ENCODE data around the gene C5orf58.

DNA sequence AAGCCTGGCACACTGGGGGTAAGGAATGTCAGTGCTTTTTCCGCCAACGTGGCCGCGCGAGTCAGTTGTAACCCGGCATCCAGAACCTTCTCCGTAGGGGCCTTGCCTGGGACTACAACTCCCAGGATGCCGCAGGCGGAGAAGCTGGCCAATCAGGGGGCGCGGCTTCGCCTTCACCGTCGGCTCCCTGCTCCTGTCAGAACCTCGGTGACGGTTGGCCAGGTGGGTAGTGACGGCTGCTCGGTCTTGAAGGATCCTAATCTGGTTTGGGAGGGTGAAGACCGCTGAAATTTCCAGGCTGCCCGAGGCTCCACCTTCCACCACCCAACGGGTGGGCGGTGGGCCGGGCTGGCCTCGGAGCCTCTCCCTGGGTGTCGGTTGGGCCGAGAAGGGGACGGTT, at the start of gene C5orf58:
- no peak for TF ChIP-seq ZNF629 (tag by site-specific recombination; IDR thresholded peaks at IDR 0.05)
- TF ChIP-seq, protein P1, sequence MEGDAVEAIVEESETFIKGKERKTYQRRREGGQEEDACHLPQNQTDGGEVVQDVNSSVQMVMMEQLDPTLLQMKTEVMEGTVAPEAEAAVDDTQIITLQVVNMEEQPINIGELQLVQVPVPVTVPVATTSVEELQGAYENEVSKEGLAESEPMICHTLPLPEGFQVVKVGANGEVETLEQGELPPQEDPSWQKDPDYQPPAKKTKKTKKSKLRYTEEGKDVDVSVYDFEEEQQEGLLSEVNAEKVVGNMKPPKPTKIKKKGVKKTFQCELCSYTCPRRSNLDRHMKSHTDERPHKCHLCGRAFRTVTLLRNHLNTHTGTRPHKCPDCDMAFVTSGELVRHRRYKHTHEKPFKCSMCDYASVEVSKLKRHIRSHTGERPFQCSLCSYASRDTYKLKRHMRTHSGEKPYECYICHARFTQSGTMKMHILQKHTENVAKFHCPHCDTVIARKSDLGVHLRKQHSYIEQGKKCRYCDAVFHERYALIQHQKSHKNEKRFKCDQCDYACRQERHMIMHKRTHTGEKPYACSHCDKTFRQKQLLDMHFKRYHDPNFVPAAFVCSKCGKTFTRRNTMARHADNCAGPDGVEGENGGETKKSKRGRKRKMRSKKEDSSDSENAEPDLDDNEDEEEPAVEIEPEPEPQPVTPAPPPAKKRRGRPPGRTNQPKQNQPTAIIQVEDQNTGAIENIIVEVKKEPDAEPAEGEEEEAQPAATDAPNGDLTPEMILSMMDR (tag by site-specific recombination; IDR thresholded peaks at IDR 0.05) = no peak
- TF ChIP-seq ZNF521 (tag by site-specific recombination; IDR thresholded peaks at IDR 0.05) = no peak
- TF ChIP-seq, protein P2, sequence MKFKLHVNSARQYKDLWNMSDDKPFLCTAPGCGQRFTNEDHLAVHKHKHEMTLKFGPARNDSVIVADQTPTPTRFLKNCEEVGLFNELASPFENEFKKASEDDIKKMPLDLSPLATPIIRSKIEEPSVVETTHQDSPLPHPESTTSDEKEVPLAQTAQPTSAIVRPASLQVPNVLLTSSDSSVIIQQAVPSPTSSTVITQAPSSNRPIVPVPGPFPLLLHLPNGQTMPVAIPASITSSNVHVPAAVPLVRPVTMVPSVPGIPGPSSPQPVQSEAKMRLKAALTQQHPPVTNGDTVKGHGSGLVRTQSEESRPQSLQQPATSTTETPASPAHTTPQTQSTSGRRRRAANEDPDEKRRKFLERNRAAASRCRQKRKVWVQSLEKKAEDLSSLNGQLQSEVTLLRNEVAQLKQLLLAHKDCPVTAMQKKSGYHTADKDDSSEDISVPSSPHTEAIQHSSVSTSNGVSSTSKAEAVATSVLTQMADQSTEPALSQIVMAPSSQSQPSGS (tag by site-specific recombination; IDR thresholded peaks at IDR 0.05; ENCODE audit: low read depth) = no peak
- TF ChIP-seq, protein P3, sequence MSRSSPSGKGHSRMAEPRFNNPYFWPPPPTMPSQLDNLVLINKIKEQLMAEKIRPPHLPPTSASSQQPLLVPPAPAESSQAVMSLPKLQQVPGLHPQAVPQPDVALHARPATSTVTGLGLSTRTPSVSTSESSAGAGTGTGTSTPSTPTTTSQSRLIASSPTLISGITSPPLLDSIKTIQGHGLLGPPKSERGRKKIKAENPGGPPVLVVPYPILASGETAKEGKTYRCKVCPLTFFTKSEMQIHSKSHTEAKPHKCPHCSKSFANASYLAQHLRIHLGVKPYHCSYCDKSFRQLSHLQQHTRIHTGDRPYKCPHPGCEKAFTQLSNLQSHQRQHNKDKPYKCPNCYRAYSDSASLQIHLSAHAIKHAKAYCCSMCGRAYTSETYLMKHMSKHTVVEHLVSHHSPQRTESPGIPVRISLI (tag by site-specific recombination; IDR thresholded peaks at IDR 0.05) = no peak
- TF ChIP-seq MEIS1 (CRISPR knock-in tag; IDR thresholded peaks at IDR 0.05; ENCODE audit: borderline replicate concordance) = no peak
- no peak for TF ChIP-seq ZNF48 (tag by site-specific recombination; IDR thresholded peaks at IDR 0.05)
- no peak for TF ChIP-seq ZNF658 (tag by site-specific recombination; IDR thresholded peaks at IDR 0.05)
- no peak for TF ChIP-seq ZNF274 (IDR thresholded peaks at IDR 0.05; ENCODE audit: low read length)
- TF ChIP-seq ZNF274 (tag by site-specific recombination; IDR thresholded peaks at IDR 0.05; ENCODE audit: borderline replicate concordance) = no peak
- TF ChIP-seq, protein P4, sequence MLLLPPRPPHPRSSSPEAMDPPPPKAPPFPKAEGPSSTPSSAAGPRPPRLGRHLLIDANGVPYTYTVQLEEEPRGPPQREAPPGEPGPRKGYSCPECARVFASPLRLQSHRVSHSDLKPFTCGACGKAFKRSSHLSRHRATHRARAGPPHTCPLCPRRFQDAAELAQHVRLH (tag by site-specific recombination; IDR thresholded peaks at IDR 0.05) = no peak
